ENCODE measurements around the gene MFF. TPM values are rescaled to one million over a fixed set of nuclear protein-coding genes. Genes with fewer than 3 reads are reported as not detected.

Gene MFF
- polyA plus RNA-seq, 4 donors = 68.8 to 86.6 (median 80.9) TPM

GRCh38 chr2:227395556-227395955 lies 70.5 kb downstream of the MFF start:
- Histone ChIP-seq H3K27me3 (ENCODE audit: control insufficient read depth in 3 of 3, insufficient read depth in 3 of 3, low read length in 3 of 3) (no peaks in the 10 kb centered on the region), H3K27ac (ENCODE audit: low read depth in 1 of 3, low read length in 2 of 3) (peak overlapping the region; percentile 75 to 81 (median 79)), H3K4me3 (ENCODE audit: low read depth in 1 of 3, low read length in 3 of 3) (no peak overlapping the region), H3K4me1 (ENCODE audit: control insufficient read depth in 3 of 3, insufficient read depth in 2 of 3, low read depth in 1 of 3, low read length in 2 of 3) (peaks cover 4 to 27% (median 5%) of the 10 kb centered on the region in 3 donors), H3K9me3 (ENCODE audit: control insufficient read depth in 2 of 2, insufficient read depth in 1 of 2, low read depth in 1 of 2, low read length in 1 of 2) (no peaks in the 10 kb centered on the region), H3K36me3 (ENCODE audit: control insufficient read depth in 3 of 3, insufficient read depth in 2 of 3, low read depth in 1 of 3, low read length in 3 of 3) (no peaks in the 10 kb centered on the region)
- WGBS, 3 donors = 11 to 48% (median 38%) methylated on average over 1 of the region's 1 CpG
- no peak for FAIRE-seq
- peak; percentile 37 to 91 for DNase-seq

GRCh38 chr2:227397562-227397961 lies 72.5 kb downstream of the MFF start:
- peak overlapping the region in 1 of 3 donors; percentile 89 for H3K27ac ChIP-seq (ENCODE audit: low read depth in 1 of 3, low read length in 2 of 3)
- WGBS, 3 donors = 14 to 49% (median 26%) methylated on average over 4 of the region's 4 CpGs
- no peaks in the 10 kb centered on the region for H3K27me3 ChIP-seq (ENCODE audit: control insufficient read depth in 3 of 3, insufficient read depth in 3 of 3, low read length in 3 of 3)
- H3K4me1 ChIP-seq (ENCODE audit: control insufficient read depth in 3 of 3, insufficient read depth in 2 of 3, low read depth in 1 of 3, low read length in 2 of 3) = peaks cover 4 to 40% (median 11%) of the 10 kb centered on the region in 3 donors
- DNase-seq (peak in 1 of 2 donors; percentile 60), FAIRE-seq (no peak)
- no peak overlapping the region for H3K4me3 ChIP-seq (ENCODE audit: low read depth in 1 of 3, low read length in 3 of 3)
- no peaks in the 10 kb centered on the region for H3K9me3 ChIP-seq (ENCODE audit: control insufficient read depth in 2 of 2, insufficient read depth in 1 of 2, low read depth in 1 of 2, low read length in 1 of 2)
- H3K36me3 ChIP-seq (ENCODE audit: control insufficient read depth in 3 of 3, insufficient read depth in 2 of 3, low read depth in 1 of 3, low read length in 3 of 3) = no peaks in the 10 kb centered on the region

- WGBS, 3 donors = 10 to 63% (median 24%) methylated on average over 4 of the region's 4 CpGs
- no peak for FAIRE-seq
Measured at GRCh38 chr2:227398684-227399670, 73.9 kb downstream of the MFF start.

GRCh38 chr2:227401550-227401949 lies 76.5 kb downstream of the MFF start:
- Histone ChIP-seq H3K9me3 (ENCODE audit: control insufficient read depth in 2 of 2, insufficient read depth in 1 of 2, low read depth in 1 of 2, low read length in 1 of 2) (no peaks in the 10 kb centered on the region), H3K4me1 (ENCODE audit: control insufficient read depth in 3 of 3, insufficient read depth in 2 of 3, low read depth in 1 of 3, low read length in 2 of 3) (peaks cover 0 to 51% (median 19%) of the 10 kb centered on the region in 3 donors), H3K27me3 (ENCODE audit: control insufficient read depth in 3 of 3, insufficient read depth in 3 of 3, low read length in 3 of 3) (no peaks in the 10 kb centered on the region), H3K36me3 (ENCODE audit: control insufficient read depth in 3 of 3, insufficient read depth in 2 of 3, low read depth in 1 of 3, low read length in 3 of 3) (no peaks in the 10 kb centered on the region), H3K4me3 (ENCODE audit: low read depth in 1 of 3, low read length in 3 of 3) (no peak overlapping the region), H3K27ac (ENCODE audit: low read depth in 1 of 3, low read length in 2 of 3) (peak overlapping the region in 2 of 3 donors; percentile 32 to 89)
- FAIRE-seq (no peak), DNase-seq (peak; percentile 59 to 63)
- WGBS, 3 donors = 13 to 36% (median 18%) methylated on average over 2 of the region's 2 CpGs

More at GRCh38 chr2:227398684-227399670, 73.9 kb downstream of the MFF start:
- Histone ChIP-seq H3K27me3 (ENCODE audit: control insufficient read depth in 3 of 3, insufficient read depth in 3 of 3, low read length in 3 of 3) (no peaks in the 10 kb centered on the region), H3K4me1 (ENCODE audit: control insufficient read depth in 3 of 3, insufficient read depth in 2 of 3, low read depth in 1 of 3, low read length in 2 of 3) (peaks cover 4 to 40% (median 11%) of the 10 kb centered on the region in 3 donors), H3K4me3 (ENCODE audit: low read depth in 1 of 3, low read length in 3 of 3) (no peak overlapping the region), H3K9me3 (ENCODE audit: control insufficient read depth in 2 of 2, insufficient read depth in 1 of 2, low read depth in 1 of 2, low read length in 1 of 2) (no peaks in the 10 kb centered on the region), H3K36me3 (ENCODE audit: control insufficient read depth in 3 of 3, insufficient read depth in 2 of 3, low read depth in 1 of 3, low read length in 3 of 3) (no peaks in the 10 kb centered on the region), H3K27ac (ENCODE audit: low read depth in 1 of 3, low read length in 2 of 3) (peak overlapping the region; percentile 20 to 89 (median 68))
- DNase-seq = peak; percentile 68 to 71

DNA sequence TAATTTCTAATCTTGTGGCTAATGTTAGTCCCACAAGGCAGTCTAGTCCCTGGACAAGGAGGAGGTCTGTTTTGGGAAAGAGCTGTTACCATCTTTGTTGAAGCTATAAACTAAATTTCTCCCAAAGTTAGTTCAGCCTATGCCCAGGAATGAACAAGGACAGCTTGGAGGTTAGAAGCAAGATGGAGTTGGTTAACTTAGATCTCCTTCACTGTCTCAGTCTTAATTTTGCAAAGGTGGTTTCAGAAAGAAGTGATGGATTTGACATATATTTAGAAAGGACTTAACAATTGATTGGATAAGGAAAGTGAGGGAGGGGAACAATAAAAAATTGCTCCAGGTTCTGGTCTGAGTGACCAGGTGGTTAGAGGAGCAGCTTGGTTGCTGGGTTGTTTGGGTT lies 77.3 kb downstream of the MFF start:
- no peaks in the 10 kb centered on the region for H3K36me3 ChIP-seq (ENCODE audit: control insufficient read depth in 3 of 3, insufficient read depth in 2 of 3, low read depth in 1 of 3, low read length in 3 of 3)
- peak overlapping the region in 1 of 3 donors; percentile 89 for H3K27ac ChIP-seq (ENCODE audit: low read depth in 1 of 3, low read length in 2 of 3)
- FAIRE-seq (no peak), DNase-seq (no peak)
- no peaks in the 10 kb centered on the region for H3K27me3 ChIP-seq (ENCODE audit: control insufficient read depth in 3 of 3, insufficient read depth in 3 of 3, low read length in 3 of 3)
- H3K4me3 ChIP-seq (ENCODE audit: low read depth in 1 of 3, low read length in 3 of 3) = no peak overlapping the region
- H3K4me1 ChIP-seq (ENCODE audit: control insufficient read depth in 3 of 3, insufficient read depth in 2 of 3, low read depth in 1 of 3, low read length in 2 of 3) = peaks cover 0 to 56% (median 19%) of the 10 kb centered on the region in 3 donors
- H3K9me3 ChIP-seq (ENCODE audit: control insufficient read depth in 2 of 2, insufficient read depth in 1 of 2, low read depth in 1 of 2, low read length in 1 of 2) = no peaks in the 10 kb centered on the region

DNA sequence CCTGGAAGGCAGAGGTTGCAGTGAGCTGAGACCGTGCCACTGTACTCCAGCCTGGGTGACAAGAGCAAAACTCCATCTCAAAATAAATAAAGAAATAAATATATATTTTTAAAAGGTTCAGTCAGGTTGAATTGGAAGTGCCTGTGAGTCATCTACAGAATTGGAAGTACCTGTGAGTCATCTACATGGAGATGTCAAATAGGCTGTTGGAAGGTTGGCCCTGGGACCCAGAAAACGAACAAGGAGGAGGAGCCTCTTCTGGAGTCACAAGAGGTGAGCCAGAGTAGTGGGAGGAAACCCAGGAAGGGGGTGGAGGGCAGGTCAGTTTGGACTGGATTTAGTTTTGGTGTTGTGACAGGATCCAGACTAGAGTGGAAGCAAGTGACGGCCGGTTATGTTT lies 77.9 kb downstream of the MFF start:
- FAIRE-seq (no peak), DNase-seq (no peak)
- Histone ChIP-seq H3K4me3 (ENCODE audit: low read depth in 1 of 3, low read length in 3 of 3) (no peak overlapping the region), H3K4me1 (ENCODE audit: control insufficient read depth in 3 of 3, insufficient read depth in 2 of 3, low read depth in 1 of 3, low read length in 2 of 3) (peaks cover 0 to 51% (median 19%) of the 10 kb centered on the region in 3 donors), H3K27ac (ENCODE audit: low read depth in 1 of 3, low read length in 2 of 3) (no peak overlapping the region), H3K36me3 (ENCODE audit: control insufficient read depth in 3 of 3, insufficient read depth in 2 of 3, low read depth in 1 of 3, low read length in 3 of 3) (no peaks in the 10 kb centered on the region), H3K27me3 (ENCODE audit: control insufficient read depth in 3 of 3, insufficient read depth in 3 of 3, low read length in 3 of 3) (no peaks in the 10 kb centered on the region), H3K9me3 (ENCODE audit: control insufficient read depth in 2 of 2, insufficient read depth in 1 of 2, low read depth in 1 of 2, low read length in 1 of 2) (no peaks in the 10 kb centered on the region)
- 48 to 52% (median 50%) methylated on average over 4 of the region's 4 CpGs for WGBS, 3 donors

DNA sequence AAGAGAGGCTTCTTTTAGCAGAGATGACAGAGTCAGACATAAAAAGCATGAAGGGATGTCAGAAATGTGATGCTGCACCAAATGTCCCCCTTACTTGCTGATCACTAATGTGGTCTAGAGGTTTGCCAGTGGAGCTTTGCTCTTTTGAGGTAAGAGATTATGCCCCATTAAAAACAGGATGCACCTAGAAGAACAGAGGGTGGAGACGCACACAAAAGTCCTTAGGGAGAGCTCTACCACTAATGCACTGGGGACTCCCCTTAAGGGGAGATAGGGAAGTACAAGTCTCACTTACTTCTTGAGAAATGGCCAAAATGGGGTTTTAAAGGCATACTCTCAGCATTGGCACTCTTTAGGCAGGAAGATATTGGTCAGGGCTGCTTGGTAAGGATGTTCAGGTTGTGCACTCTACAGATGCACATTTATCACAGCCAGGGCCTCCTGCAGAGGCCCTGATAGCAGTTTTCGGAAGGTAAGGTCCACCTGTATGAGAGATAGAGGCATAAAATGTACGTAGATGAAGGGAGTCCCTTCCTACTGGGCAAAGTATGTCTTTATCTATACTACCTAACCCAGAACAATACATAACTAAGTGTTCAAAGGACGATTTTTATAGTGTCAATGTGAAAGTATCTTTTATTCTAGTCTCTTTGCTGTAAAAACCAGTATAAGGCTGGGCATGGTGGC lies 79.7 kb downstream of the MFF start:
- Histone ChIP-seq H3K27me3 (ENCODE audit: control insufficient read depth in 3 of 3, insufficient read depth in 3 of 3, low read length in 3 of 3) (no peaks in the 10 kb centered on the region), H3K36me3 (ENCODE audit: control insufficient read depth in 3 of 3, insufficient read depth in 2 of 3, low read depth in 1 of 3, low read length in 3 of 3) (no peaks in the 10 kb centered on the region), H3K9me3 (ENCODE audit: control insufficient read depth in 2 of 2, insufficient read depth in 1 of 2, low read depth in 1 of 2, low read length in 1 of 2) (no peaks in the 10 kb centered on the region), H3K27ac (ENCODE audit: low read depth in 1 of 3, low read length in 2 of 3) (peak overlapping the region in 1 of 3 donors; percentile 38), H3K4me3 (ENCODE audit: low read depth in 1 of 3, low read length in 3 of 3) (no peak overlapping the region), H3K4me1 (ENCODE audit: control insufficient read depth in 3 of 3, insufficient read depth in 2 of 3, low read depth in 1 of 3, low read length in 2 of 3) (peaks cover 0 to 37% (median 17%) of the 10 kb centered on the region in 3 donors)
- WGBS, 3 donors = 46 to 64% (median 58%) methylated on average over 4 of the region's 4 CpGs
- peak; percentile 26 to 58 for DNase-seq
- no peak for FAIRE-seq

Measured in small intestine (tissue), 7 donors.